Esophagus (tissue), 2 donors: ENCODE measurements around the gene ITFG2. TPM values are rescaled to one million over a fixed set of nuclear protein-coding genes. Genes with fewer than 3 reads are reported as not detected.

Experiments used
- H3K27ac ChIP-seq, 2 donors: one replicate each; pipeline ENCODE4 v1.5.1; 2013; ENCODE audit warnings: low read depth in 2 of 2, mild to moderate bottlenecking in 2 of 2, inconsistent platforms in 1 of 2, low read length in 1 of 2, moderate library complexity in 1 of 2
- H3K27me3 ChIP-seq, 2 donors: one replicate each; pipeline ENCODE4 v1.6.1; 2013; ENCODE audit warnings: low read length in 2 of 2, control low read depth in 1 of 2, mild to moderate bottlenecking in 1 of 2; ENCODE audit not compliant: insufficient read depth in 2 of 2, control insufficient read depth in 1 of 2
- H3K36me3 ChIP-seq, 2 donors: one replicate each; pipeline ENCODE4 v1.6.1; 2013; ENCODE audit warnings: low read length in 1 of 2; ENCODE audit not compliant: control insufficient read depth in 2 of 2, insufficient read depth in 2 of 2
- H3K4me1 ChIP-seq, 2 donors: one replicate each; pipeline ENCODE4 v1.6.1; 2013; ENCODE audit warnings: low read length in 1 of 2; ENCODE audit not compliant: control insufficient read depth in 2 of 2, insufficient read depth in 2 of 2
- H3K4me3 ChIP-seq, 2 donors: one replicate each; pipeline ENCODE4 v1.5.1; 2013; ENCODE audit warnings: low read length in 2 of 2, mild to moderate bottlenecking in 2 of 2, low read depth in 1 of 2, moderate library complexity in 1 of 2
- H3K9me3 ChIP-seq, 2 donors: one replicate each; pipeline ENCODE4 v1.6.1; 2013; ENCODE audit warnings: mild to moderate bottlenecking in 2 of 2, low read depth in 1 of 2, low read length in 1 of 2, moderate library complexity in 1 of 2; ENCODE audit not compliant: control insufficient read depth in 2 of 2, insufficient read depth in 1 of 2
- WGBS, 2 donors: extraction: QIAGEN DNeasy Blood & Tissue Kit; methylation state at CpG; one replicate each; pipeline ENCODE4 v1.1.7; 2013; 5-methylcytosine and 5-hydroxymethylcytosine counted together
- polyA plus RNA-seq, 2 donors: library from polyadenylated mRNA; stranded (reverse); fragments of 200-250 nt; gene quantifications; one replicate each; pipeline ENCODE4 v1.2.3, GENCODE V29; 2013
- donor health status: healthy with polysubstance abuse.
- donor health status: Bipolar disorder and iron deficiency.

The ITFG2 gene
- polyA plus RNA-seq, 2 donors = 19.9 to 31.2 TPM

- no peak overlapping the region for H3K4me3 ChIP-seq
- no peaks in the 10 kb centered on the region for H3K4me1 ChIP-seq
- 93 to 94% methylated on average over 3 of the region's 3 CpGs for WGBS, 2 donors
- H3K27me3 ChIP-seq = no peaks in the 10 kb centered on the region
- H3K27ac ChIP-seq = no peak overlapping the region
- H3K9me3 ChIP-seq = no peaks in the 10 kb centered on the region
- H3K36me3 ChIP-seq = peaks cover 20 to 57% of the 10 kb centered on the region in 2 donors
These were observed 13.6 kb downstream of the ITFG2 start for GRCh38 chr12:2826036-2826435.

DNA sequence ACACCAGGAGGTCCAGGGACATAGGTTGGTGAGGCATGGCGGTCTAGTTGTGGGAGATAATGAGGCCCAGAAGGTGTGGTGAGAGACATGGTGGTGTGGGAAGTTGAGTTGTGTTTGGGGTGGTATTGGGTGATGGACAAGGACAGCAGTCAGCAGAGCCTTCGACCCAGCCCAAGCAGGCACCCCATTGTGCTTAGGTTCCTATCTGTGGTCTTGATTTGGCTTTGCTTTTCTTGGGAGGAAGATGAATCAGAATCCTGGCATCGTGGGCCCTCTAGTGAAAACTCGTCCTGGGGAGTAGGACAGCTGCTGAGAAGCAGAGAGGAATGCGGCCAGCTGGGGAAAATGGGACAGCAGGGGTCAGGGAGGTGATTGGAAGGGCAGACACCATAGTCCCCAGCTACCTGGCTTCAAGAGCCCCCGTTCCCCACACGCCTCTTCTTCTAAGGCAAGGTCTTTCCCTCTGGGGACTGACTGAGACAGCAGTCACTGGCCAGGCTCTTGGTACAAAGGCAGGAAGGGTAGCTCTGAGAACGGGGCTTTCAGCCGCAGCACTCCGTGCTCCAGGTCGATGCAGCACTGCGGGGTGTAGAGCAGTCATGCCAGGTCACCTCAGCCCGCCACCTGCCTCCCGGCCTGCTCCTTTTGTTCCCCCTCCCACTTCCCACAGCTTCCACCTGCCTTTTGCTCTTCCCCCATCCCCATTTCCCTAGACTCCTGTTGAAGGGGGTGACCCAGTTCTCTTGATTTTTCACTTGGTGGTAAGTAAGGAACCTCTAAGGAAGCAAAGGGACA is 14.4 kb downstream of the ITFG2 start:
- H3K9me3 ChIP-seq = no peaks in the 10 kb centered on the region
- no peaks in the 10 kb centered on the region for H3K27me3 ChIP-seq
- no peaks in the 10 kb centered on the region for H3K4me1 ChIP-seq
- H3K36me3 ChIP-seq = peaks cover 17 to 51% of the 10 kb centered on the region in 2 donors
- H3K4me3 ChIP-seq = no peak overlapping the region
- 86 to 93% methylated on average over 14 of the region's 14 CpGs for WGBS, 2 donors
- no peak overlapping the region for H3K27ac ChIP-seq

DNA sequence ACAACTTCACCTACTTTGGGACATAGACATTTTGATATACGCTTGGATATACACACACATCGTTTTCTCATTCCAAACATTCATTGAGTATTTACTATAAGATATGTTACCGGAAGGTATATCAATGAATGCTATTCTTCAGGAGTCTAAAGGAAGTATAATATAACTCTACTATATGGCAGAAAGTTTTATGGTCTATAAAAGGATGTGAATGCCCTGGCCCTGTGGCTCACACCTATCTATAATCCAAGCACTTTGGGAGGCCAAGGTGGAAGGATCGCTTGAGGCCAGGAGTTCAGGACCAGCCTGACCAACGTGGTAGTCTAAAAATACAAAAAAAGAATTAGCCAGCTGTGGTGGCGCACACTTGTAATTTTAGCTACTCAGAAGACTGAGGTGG is 16.8 kb downstream of the ITFG2 start:
- peaks cover 17 to 37% of the 10 kb centered on the region in 2 donors for H3K36me3 ChIP-seq
- H3K4me3 ChIP-seq = no peak overlapping the region
- 91% methylated on average over 6 of the region's 6 CpGs for WGBS, 2 donors
- H3K4me1 ChIP-seq = no peaks in the 10 kb centered on the region
- no peaks in the 10 kb centered on the region for H3K27me3 ChIP-seq
- no peaks in the 10 kb centered on the region for H3K9me3 ChIP-seq
- H3K27ac ChIP-seq = no peak overlapping the region

DNA sequence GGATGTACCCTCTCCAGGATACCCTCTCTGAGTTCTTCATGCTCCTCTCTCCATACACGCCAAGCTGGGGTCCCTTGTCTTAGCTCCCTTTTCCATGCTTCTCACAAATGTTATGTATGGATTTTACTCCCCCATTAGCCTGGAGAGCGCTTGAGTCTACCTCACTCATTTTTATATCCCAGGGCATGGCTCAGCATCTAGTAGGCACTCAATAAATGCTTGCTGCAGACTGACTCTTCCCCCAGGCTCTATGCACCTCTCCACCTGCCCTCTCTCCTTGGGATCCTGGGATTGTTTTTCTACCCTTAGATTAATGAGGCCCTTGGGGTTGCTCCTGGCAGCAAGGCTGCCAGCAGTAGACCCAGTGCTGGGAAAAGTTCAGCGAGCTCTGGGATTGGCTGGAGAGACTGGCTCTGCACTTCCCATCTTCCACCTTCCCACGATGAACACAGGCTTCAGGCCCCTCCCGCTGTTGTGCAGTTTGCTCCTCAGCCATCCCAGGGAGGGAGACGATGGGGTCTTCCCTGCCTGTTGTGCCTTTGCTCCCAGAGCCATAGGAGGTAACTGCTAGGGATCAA is 20.2 kb downstream of the ITFG2 start:
- Histone ChIP-seq H3K36me3 (peaks cover 8 to 10% of the 10 kb centered on the region in 2 donors), H3K9me3 (no peaks in the 10 kb centered on the region), H3K4me3 (no peak overlapping the region), H3K4me1 (no peaks in the 10 kb centered on the region), H3K27me3 (no peaks in the 10 kb centered on the region), H3K27ac (no peak overlapping the region)
- 76 to 77% methylated on average over 6 of the region's 6 CpGs for WGBS, 2 donors

DNA sequence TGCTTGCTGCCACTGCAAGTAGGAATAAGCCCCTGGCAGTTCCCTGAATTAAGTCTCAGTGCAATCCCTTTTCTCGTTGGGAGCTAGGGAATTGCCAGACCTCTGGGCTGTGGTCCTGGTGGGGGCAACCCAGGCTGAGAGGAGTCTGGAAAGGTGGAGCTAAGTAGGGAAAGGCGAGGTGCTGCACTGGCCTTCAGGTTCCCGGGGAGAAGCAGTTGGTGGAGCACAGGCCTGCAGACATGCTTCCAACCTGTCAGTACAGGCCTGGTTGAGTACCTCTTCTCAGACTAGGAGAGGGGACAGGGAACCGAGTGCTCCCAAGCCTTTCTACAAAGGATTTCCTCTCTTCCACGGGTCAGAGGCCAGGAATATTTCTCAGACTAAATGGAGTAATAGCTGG is 20.9 kb downstream of the ITFG2 start:
- H3K4me1 ChIP-seq = no peaks in the 10 kb centered on the region

GRCh38 chr12:2833810-2834209 is 21.3 kb downstream of the ITFG2 start:
- H3K27me3 ChIP-seq = no peaks in the 10 kb centered on the region
- 75 to 82% methylated on average over 9 of the region's 9 CpGs for WGBS, 2 donors
- no peak overlapping the region for H3K4me3 ChIP-seq
- H3K9me3 ChIP-seq = no peaks in the 10 kb centered on the region
- H3K27ac ChIP-seq = no peak overlapping the region
- peaks cover 3 to 8% of the 10 kb centered on the region in 2 donors for H3K36me3 ChIP-seq
- no peaks in the 10 kb centered on the region for H3K4me1 ChIP-seq

More for the DNA sequence above, 20.9 kb downstream of the ITFG2 start:
- 37 to 47% methylated on average over 5 of the region's 5 CpGs for WGBS, 2 donors
- no peak overlapping the region for H3K4me3 ChIP-seq
- H3K36me3 ChIP-seq = peaks cover 3 to 8% of the 10 kb centered on the region in 2 donors
- H3K27me3 ChIP-seq = no peaks in the 10 kb centered on the region
- no peak overlapping the region for H3K27ac ChIP-seq
- H3K9me3 ChIP-seq = no peaks in the 10 kb centered on the region

DNA sequence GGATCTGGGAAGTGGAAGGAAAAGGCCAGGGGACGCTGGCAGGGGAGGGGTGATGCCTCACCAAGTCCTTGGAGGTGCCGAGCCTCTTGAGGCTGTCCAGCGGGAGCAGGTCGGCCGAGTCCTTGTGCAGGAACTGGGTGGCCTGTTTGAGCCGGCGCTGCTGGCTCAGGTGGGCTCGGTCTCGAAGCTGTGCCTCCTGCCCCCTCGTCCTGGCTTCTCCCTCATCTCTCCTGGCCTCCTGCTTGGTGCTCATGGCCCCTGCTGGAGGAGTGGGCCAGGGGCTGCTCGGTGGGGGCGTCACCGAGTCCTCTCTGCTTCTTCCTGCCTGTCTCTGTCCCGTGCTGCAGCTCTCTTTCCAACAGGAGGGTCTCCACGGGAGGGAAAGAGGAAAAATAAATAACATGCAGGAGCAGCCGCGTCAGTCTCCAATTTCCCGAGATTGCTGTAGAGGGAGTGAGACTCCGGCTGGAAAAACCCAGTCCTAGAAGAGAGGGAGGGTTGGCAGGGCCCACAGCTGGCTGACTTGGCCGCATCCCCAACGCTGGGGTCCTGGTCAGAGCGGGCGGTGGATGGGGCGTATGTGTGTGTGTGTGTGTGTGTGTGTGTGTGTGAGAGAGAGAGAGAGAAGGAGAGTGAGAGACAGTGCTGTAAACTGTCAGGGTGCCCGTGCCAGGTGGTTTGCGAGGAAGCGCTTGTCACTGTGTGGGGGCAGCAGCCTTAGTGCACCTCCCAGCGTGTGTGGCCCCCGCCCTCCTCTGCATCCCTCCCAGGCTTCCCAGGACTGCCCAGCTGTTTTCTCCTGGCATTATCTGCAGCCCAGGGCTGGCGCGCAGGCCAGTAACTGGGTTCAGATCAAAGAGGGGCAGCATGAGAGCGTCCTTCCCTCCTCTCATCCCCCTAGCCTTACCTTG is 22.4 kb downstream of the ITFG2 start, which contains the start of gene NRIP2:
Gene NRIP2 (minus strand): TSS at position 455 of the 911 bp plus-strand sequence. CDS start 52 bp downstream, at position 403.
- peaks cover 3 to 8% of the 10 kb centered on the region in 2 donors for H3K36me3 ChIP-seq
- no peak within 1 kb of the TSS for H3K4me3 ChIP-seq
- H3K9me3 ChIP-seq = no peaks in the 10 kb centered on the region
- no peaks in the 10 kb centered on the region for H3K4me1 ChIP-seq
- H3K27me3 ChIP-seq = no peaks in the 10 kb centered on the region
- no peak within 1 kb of the TSS for H3K27ac ChIP-seq
- WGBS, 2 donors = 23 to 26% methylated on average over 32 of the region's 32 CpGs

GRCh38 chr12:2835691-2836403 is 23.4 kb downstream of the ITFG2 start:
- Histone ChIP-seq H3K27ac (no peak overlapping the region), H3K4me3 (no peak overlapping the region), H3K4me1 (no peaks in the 10 kb centered on the region), H3K27me3 (no peaks in the 10 kb centered on the region), H3K36me3 (peaks cover 0 to 4% of the 10 kb centered on the region in 2 donors), H3K9me3 (no peaks in the 10 kb centered on the region)
- WGBS, 2 donors = 70 to 72% methylated on average over 4 of the region's 4 CpGs

- WGBS, 2 donors = 87 to 88% methylated on average over 8 of the region's 8 CpGs
- Histone ChIP-seq H3K36me3 (peaks cover 0 to 4% of the 10 kb centered on the region in 2 donors), H3K9me3 (no peaks in the 10 kb centered on the region), H3K27ac (no peak overlapping the region), H3K4me1 (no peaks in the 10 kb centered on the region), H3K4me3 (no peak overlapping the region), H3K27me3 (no peaks in the 10 kb centered on the region)
These were observed 24.1 kb downstream of the ITFG2 start for GRCh38 chr12:2836574-2836973.
